DOHH2 (cell line): ENCODE measurements around the gene DNAH7.

ENCODE experiments used
- H3F3A ChIP-seq: fragments of 200-600 bp; sonication (generic), shearing (Covaris generic); 2 replicates; pipeline ENCODE4 v1.6.0; 2016; ENCODE audit warnings: antibody characterized with exemption, mild to moderate bottlenecking; ENCODE audit not compliant: control insufficient read depth, insufficient read depth
- H3K27ac ChIP-seq: fragments of 200-600 bp; sonication (generic); 2 replicates; pipeline ENCODE4 v1.5.1; 2014; ENCODE audit warnings: low read depth, mild to moderate bottlenecking, low read length, moderate library complexity
- H3K27me3 ChIP-seq: fragments of 200-600 bp; sonication (generic); 2 replicates; pipeline ENCODE4 v1.6.1; 2014; ENCODE audit warnings: mild to moderate bottlenecking, low read length, mixed read lengths; ENCODE audit not compliant: control insufficient read depth
- H3K36me3 ChIP-seq: fragments of 200-600 bp; sonication (generic); 2 replicates; pipeline ENCODE4 v1.6.1; 2014; ENCODE audit warnings: mild to moderate bottlenecking, low read length, moderate library complexity, mixed read lengths; ENCODE audit not compliant: control insufficient read depth
- H3K4me1 ChIP-seq: fragments of 200-600 bp; sonication (generic); 2 replicates; pipeline ENCODE4 v1.6.1; 2014; ENCODE audit warnings: mild to moderate bottlenecking, low read length, mixed read lengths; ENCODE audit not compliant: control insufficient read depth
- H3K4me2 ChIP-seq: fragments of 200-600 bp; sonication (generic); 2 replicates; pipeline ENCODE4 v1.6.0; 2014; ENCODE audit warnings: mild to moderate bottlenecking, low read length, moderate library complexity
- H3K4me3 ChIP-seq: fragments of 200-600 bp; sonication (generic); 2 replicates; pipeline ENCODE4 v1.5.1; 2014; ENCODE audit warnings: mild to moderate bottlenecking, low read length, mixed read lengths
- H3K79me2 ChIP-seq: fragments of 200-600 bp; sonication (generic); 2 replicates; pipeline ENCODE4 v1.6.1; 2014; ENCODE audit warnings: mild to moderate bottlenecking, low read length, mixed read lengths; ENCODE audit not compliant: control insufficient read depth
- H3K9me2 ChIP-seq: fragments of 200-600 bp; sonication (generic); replicated peaks from 2 replicates; pipeline ENCODE4 v1.6.1; 2014; ENCODE audit warnings: mild to moderate bottlenecking, low read length, mixed read lengths; ENCODE audit not compliant: control insufficient read depth
- H3K9me3 ChIP-seq: fragments of 200-600 bp; sonication (generic); 2 replicates; pipeline ENCODE4 v1.6.1; 2014; ENCODE audit warnings: antibody characterized with exemption, low read length, mixed read lengths; ENCODE audit not compliant: control insufficient read depth, insufficient read depth
- H4K20me1 ChIP-seq: fragments of 200-600 bp; sonication (generic); 2 replicates; pipeline ENCODE4 v1.6.0; 2014; ENCODE audit warnings: low read depth, mild to moderate bottlenecking, antibody characterized with exemption, low read length, moderate library complexity; ENCODE audit not compliant: control insufficient read depth, insufficient read depth
- CTCF ChIP-seq: fragments of 200-600 bp; sonication (generic); IDR thresholded peaks from one replicate; pipeline ENCODE4 v1.5.1; 2014; ENCODE audit warnings: antibody characterized with exemption, mild to moderate bottlenecking, low read depth, low read length; ENCODE audit not compliant: poor library complexity, severe bottlenecking
- EZH2phosphoT487 ChIP-seq: fragments of 200-600 bp; sonication (generic); IDR thresholded peaks from 2 replicates; pipeline ENCODE4 v1.6.1; 2017; ENCODE audit warnings: borderline replicate concordance, mild to moderate bottlenecking, antibody characterized with exemption, low read length, moderate library complexity, mixed read lengths

DNAH7 gene

GRCh38 chr2:196073521-196073920 lies 4.9 kb upstream of the DNAH7 start:
- Histone ChIP-seq H3K9me2 (no peaks in the 10 kb centered on the region), H3K4me3 (no peak overlapping the region), H3K4me1 (peaks cover 23% of the 10 kb centered on the region), H4K20me1 (no peaks in the 10 kb centered on the region), H3K4me2 (no peak overlapping the region), H3K79me2 (no peaks in the 10 kb centered on the region), H3K27ac (no peak overlapping the region), H3F3A (no peaks in the 10 kb centered on the region), H3K9me3 (no peaks in the 10 kb centered on the region), H3K36me3 (no peaks in the 10 kb centered on the region), H3K27me3 (peaks cover 18% of the 10 kb centered on the region)
- TF ChIP-seq CTCF (no peak), EZH2phosphoT487 (no peak)

- H3K27me3 ChIP-seq, result peaks cover 27% of the 10 kb centered on the region
- H3F3A ChIP-seq, result peaks cover 5% of the 10 kb centered on the region; the same call in 1 of the 2 replicates
- H3K4me2 ChIP-seq, result no peak overlapping the region
- no peak for TF ChIP-seq CTCF
- TF ChIP-seq EZH2phosphoT487, result no peak
- H3K9me2 ChIP-seq, result no peaks in the 10 kb centered on the region
- H3K27ac ChIP-seq, result no peak overlapping the region
- H3K4me3 ChIP-seq, result no peak overlapping the region
- H3K36me3 ChIP-seq, result no peaks in the 10 kb centered on the region
- H3K9me3 ChIP-seq, result no peaks in the 10 kb centered on the region
- no peaks in the 10 kb centered on the region for H3K79me2 ChIP-seq
- H3K4me1 ChIP-seq, result peaks cover 14% of the 10 kb centered on the region
- no peaks in the 10 kb centered on the region for H4K20me1 ChIP-seq
Measured at GRCh38 chr2:196067088-196067382, 1.6 kb downstream of the DNAH7 start.

- Histone ChIP-seq H3K27me3 (peaks cover 27% of the 10 kb centered on the region), H4K20me1 (no peaks in the 10 kb centered on the region), H3F3A (peaks cover 5% of the 10 kb centered on the region; the same call in 1 of the 2 replicates), H3K4me3 (no peak overlapping the region), H3K4me2 (no peak overlapping the region), H3K36me3 (no peaks in the 10 kb centered on the region), H3K27ac (no peak overlapping the region), H3K79me2 (no peaks in the 10 kb centered on the region), H3K9me3 (no peaks in the 10 kb centered on the region), H3K9me2 (no peaks in the 10 kb centered on the region), H3K4me1 (peaks cover 14% of the 10 kb centered on the region)
- TF ChIP-seq CTCF (peak; percentile 74), EZH2phosphoT487 (no peak)
Measured at GRCh38 chr2:196066291-196067087, 2.1 kb downstream of the DNAH7 start.
